Chondrocyte (in vitro differentiated cells): Measurements from ENCODE around the gene KRT72. TPM values are rescaled to one million over a fixed set of nuclear protein-coding genes. Genes with fewer than 3 reads are reported as not detected.

Source experiments
- DNase-seq: peaks from one replicate; pipeline ENCODE4 v3.0.0; 2021; ENCODE audit warnings: mixed read lengths, low spot score
- H3K27ac Mint-ChIP-seq: one replicate; pipeline ENCODE4 v1.8.0; 2021; ENCODE audit warnings: mild to moderate bottlenecking, moderate library complexity, mixed read lengths; ENCODE audit not compliant: unreplicated experiment
- H3K27me3 Mint-ChIP-seq: 2 replicates; pipeline ENCODE4 v1.8.0; 2021; ENCODE audit warnings: low read depth, mixed read lengths
- H3K36me3 Mint-ChIP-seq: 2 replicates; pipeline ENCODE4 v1.8.0; 2021; ENCODE audit warnings: low read depth, mixed read lengths
- H3K4me1 Mint-ChIP-seq: 2 replicates; pipeline ENCODE4 v1.8.0; 2021; ENCODE audit warnings: low read depth, mild to moderate bottlenecking, mixed read lengths
- H3K4me3 Mint-ChIP-seq: one replicate; pipeline ENCODE4 v1.8.0; 2021; ENCODE audit warnings: mild to moderate bottlenecking, moderate library complexity, mixed read lengths; ENCODE audit not compliant: unreplicated experiment
- H3K9me3 Mint-ChIP-seq: 2 replicates; pipeline ENCODE4 v1.8.0; 2021; ENCODE audit warnings: low read depth, mixed read lengths
- total RNA-seq: library from RNA; stranded (reverse); gene quantifications from 3 replicates; pipeline ENCODE4 v1.2.1, GENCODE V29; 2021
- TF ChIP-seq, protein P1 (sequence below): fragments of 200-600 bp; sonication (generic); IDR thresholded peaks from 2 replicates; pipeline ENCODE4 v1.5.0; 2021; ENCODE audit warnings: antibody characterized with exemption, mild to moderate bottlenecking, moderate library complexity

KRT72 gene
- total RNA-seq, 1 donor from 2014 or later: not detected

DNA sequence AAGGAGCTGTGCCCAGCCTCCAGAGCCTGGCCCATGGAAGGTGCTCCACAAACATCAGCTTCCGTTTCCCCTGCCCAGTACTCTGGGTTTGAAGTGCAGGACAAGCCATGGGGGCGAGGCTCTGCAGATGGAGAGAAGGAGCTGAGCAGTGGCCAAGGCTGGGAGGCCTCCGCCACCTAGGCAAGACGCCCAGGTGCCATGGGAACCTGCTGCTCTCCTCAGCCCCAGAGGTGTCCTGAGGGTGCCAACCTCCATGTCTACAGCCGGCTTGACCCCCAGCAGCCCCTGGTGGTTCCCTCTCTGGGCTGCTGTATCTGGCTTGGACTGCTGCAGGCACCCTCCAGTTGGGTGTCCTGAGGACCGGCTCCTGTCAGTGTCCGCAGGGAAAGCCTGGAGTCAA, 60.7 kb downstream of the KRT72 start:
- no peak for DNase-seq
- Mint-ChIP-seq H3K4me3 (no peak overlapping the region), H3K27ac (no peak overlapping the region), H3K4me1 (peaks cover 11% of the 10 kb centered on the region), H3K9me3 (no peaks in the 10 kb centered on the region), H3K27me3 (peaks cover 31% of the 10 kb centered on the region), H3K36me3 (no peaks in the 10 kb centered on the region)
- TF ChIP-seq, protein P1, sequence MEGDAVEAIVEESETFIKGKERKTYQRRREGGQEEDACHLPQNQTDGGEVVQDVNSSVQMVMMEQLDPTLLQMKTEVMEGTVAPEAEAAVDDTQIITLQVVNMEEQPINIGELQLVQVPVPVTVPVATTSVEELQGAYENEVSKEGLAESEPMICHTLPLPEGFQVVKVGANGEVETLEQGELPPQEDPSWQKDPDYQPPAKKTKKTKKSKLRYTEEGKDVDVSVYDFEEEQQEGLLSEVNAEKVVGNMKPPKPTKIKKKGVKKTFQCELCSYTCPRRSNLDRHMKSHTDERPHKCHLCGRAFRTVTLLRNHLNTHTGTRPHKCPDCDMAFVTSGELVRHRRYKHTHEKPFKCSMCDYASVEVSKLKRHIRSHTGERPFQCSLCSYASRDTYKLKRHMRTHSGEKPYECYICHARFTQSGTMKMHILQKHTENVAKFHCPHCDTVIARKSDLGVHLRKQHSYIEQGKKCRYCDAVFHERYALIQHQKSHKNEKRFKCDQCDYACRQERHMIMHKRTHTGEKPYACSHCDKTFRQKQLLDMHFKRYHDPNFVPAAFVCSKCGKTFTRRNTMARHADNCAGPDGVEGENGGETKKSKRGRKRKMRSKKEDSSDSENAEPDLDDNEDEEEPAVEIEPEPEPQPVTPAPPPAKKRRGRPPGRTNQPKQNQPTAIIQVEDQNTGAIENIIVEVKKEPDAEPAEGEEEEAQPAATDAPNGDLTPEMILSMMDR: no peak

DNA sequence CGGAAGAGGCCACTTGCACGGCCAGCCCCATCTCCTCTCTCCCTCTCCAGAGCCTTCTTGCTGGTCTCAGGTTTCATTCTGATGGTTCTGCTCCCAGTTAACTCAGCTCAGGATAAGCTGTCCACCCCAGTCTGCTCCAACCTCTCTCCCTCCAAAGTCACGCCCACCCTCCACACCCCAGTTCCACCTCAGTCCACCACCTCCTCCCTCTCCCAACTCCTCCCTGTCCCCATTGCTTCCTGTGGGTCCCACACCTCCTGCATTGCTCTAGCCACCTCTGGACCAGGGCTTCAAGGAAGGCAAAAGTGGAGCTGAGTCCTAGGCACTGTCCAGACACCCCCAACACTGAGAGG, 61.5 kb downstream of the KRT72 start:
- H3K4me1 Mint-ChIP-seq: peaks cover 11% of the 10 kb centered on the region
- H3K36me3 Mint-ChIP-seq: no peaks in the 10 kb centered on the region
- H3K27me3 Mint-ChIP-seq: peaks cover 26% of the 10 kb centered on the region
- TF ChIP-seq, protein P1: no peak
- no peak overlapping the region for H3K4me3 Mint-ChIP-seq
- no peak overlapping the region for H3K27ac Mint-ChIP-seq
- no peak for DNase-seq
- no peaks in the 10 kb centered on the region for H3K9me3 Mint-ChIP-seq

DNA sequence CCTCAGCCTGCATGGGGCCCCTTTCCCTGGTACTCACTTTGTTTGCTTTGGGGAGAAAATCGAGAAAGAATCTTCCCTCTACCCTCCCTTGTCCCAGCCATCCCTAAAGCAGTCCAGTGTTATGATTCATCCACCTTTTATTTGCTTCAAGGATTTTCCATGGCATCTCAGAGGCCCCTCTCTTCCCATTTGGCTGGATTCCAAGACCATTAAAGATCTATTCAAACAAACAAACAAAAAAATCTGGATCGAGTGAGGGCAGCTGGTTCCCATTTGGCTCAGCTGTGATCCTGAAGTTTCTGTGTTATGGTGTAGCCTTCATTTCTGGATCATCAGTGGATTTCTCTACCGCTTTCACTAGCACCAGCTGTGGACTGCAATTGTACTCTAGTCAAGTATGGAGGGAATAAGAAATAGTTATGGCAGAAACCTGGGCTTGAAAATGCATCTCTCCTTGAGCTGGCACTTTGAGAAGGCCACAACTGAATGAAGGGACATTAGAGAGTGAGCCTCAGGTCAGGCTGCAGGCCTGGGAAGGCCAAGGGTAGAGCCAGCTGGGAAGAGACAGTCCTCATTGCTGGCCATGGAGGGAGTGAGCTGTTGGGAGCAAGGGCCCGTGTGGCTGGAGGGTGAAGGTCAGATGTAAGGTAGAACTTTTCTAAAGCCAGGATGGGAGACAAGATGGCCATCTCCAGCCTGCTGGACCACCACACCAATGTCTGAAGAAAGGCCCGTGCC, 62.0 kb downstream of the KRT72 start:
- H3K36me3 Mint-ChIP-seq: no peaks in the 10 kb centered on the region
- peaks cover 25% of the 10 kb centered on the region for H3K27me3 Mint-ChIP-seq
- peaks cover 11% of the 10 kb centered on the region for H3K4me1 Mint-ChIP-seq
- H3K27ac Mint-ChIP-seq: no peak overlapping the region
- H3K4me3 Mint-ChIP-seq: no peak overlapping the region
- DNase-seq: no peak
- no peaks in the 10 kb centered on the region for H3K9me3 Mint-ChIP-seq
- TF ChIP-seq, protein P1: no peak

DNA sequence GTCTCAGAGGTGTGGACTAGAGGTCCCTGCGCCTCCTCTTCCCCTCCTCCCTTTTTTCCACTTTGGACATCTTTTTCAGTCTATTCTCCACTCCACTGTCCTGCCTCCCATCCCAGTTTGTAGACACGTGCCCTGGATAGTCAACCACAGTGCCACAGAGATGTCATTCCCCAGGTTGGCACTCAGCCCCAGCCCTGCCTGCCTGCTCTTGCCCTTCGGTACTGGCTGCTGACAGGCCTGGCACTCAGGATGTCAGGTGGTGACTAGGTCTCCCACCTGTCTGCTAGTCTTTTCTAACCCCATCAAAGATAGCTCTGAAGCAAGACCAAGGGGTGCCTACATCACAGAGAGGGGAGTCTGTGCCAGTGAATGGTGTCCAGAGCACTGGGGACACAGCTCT, 64.2 kb downstream of the KRT72 start:
- DNase-seq: no peak
- TF ChIP-seq, protein P1: no peak
- Mint-ChIP-seq H3K27me3 (peaks cover 12% of the 10 kb centered on the region), H3K27ac (no peak overlapping the region), H3K4me3 (no peak overlapping the region), H3K36me3 (no peaks in the 10 kb centered on the region), H3K4me1 (peaks cover 11% of the 10 kb centered on the region), H3K9me3 (no peaks in the 10 kb centered on the region)

Other genes starting within 250 kb of the KRT72 start
- not detected in 3 replicates for gene KRT85, start 234.0 kb downstream of the KRT72 start, total RNA-seq
- not detected in 3 replicates for gene KRT84, start 215.8 kb downstream of the KRT72 start, total RNA-seq
- not detected in 3 replicates for gene KRT82, start 195.1 kb downstream of the KRT72 start, total RNA-seq
- not detected in 3 replicates for gene KRT75, start 167.1 kb downstream of the KRT72 start, total RNA-seq
- not detected in 3 replicates for gene KRT6B, start 149.3 kb downstream of the KRT72 start, total RNA-seq
- gene KRT6C, start 127.7 kb downstream of the KRT72 start, total RNA-seq: not detected in 3 replicates
- not detected in 3 replicates for gene KRT6A, start 108.2 kb downstream of the KRT72 start, total RNA-seq
- gene KRT5, start 81.1 kb downstream of the KRT72 start, total RNA-seq: not detected in 3 replicates
- gene KRT71, start 48.3 kb downstream of the KRT72 start, total RNA-seq: not detected in 3 replicates
- not detected in 3 replicates for gene KRT74, start 27.6 kb downstream of the KRT72 start, total RNA-seq
- gene KRT73, start 17.1 kb upstream of the KRT72 start, total RNA-seq: not detected in 3 replicates
- gene KRT2, start 50.7 kb upstream of the KRT72 start, total RNA-seq: not detected in 3 replicates
- gene KRT1, start 78.9 kb upstream of the KRT72 start, total RNA-seq: not detected in 3 replicates
- gene KRT77, start 102.1 kb upstream of the KRT72 start, total RNA-seq: not detected in 3 replicates
- not detected in 3 replicates for gene KRT76, start 175.9 kb upstream of the KRT72 start, total RNA-seq
- not detected in 3 replicates for gene KRT3, start 194.7 kb upstream of the KRT72 start, total RNA-seq
- gene KRT4, start 212.7 kb upstream of the KRT72 start, total RNA-seq: 0.41 to 0.90 TPM in 2 of 3 replicates, not detected in the other
- gene KRT79, start 232.8 kb upstream of the KRT72 start, total RNA-seq: 0.10 to 0.31 TPM (median 0.19 TPM) in 3 replicates
- gene KRT78, start 247.5 kb upstream of the KRT72 start, total RNA-seq: not detected in 3 replicates